Astrocyte (in vitro differentiated cells and primary cell): Measurements from ENCODE around the gene CAMK2G. TPM values are rescaled to one million over a fixed set of nuclear protein-coding genes. Genes with fewer than 3 reads are reported as not detected.

Experiments
- DNase-seq: peaks from one replicate; pipeline ENCODE4 v3.0.0-alpha.2; 2010; ENCODE audit warnings: low read depth
- FAIRE-seq: peaks from 2 replicates; lab custom pipeline; 2011; peaks lifted over from hg19 to GRCh38; lab: Jason Lieb, UNC
- H2AFZ ChIP-seq: 2 replicates; pipeline ENCODE4 v1.6.0; 2012; ENCODE audit warnings: low read depth, low read length, inconsistent platforms
- H3K27ac ChIP-seq: 2 replicates; pipeline ENCODE4 v1.5.1; 2011; ENCODE audit warnings: low read depth, low read length, inconsistent platforms
- H3K27me3 ChIP-seq: 2 replicates; pipeline ENCODE4 v1.6.0; 2011; ENCODE audit warnings: low read length, inconsistent platforms; ENCODE audit not compliant: insufficient read depth
- H3K36me3 ChIP-seq: 2 replicates; pipeline ENCODE4 v1.5.1; 2011; ENCODE audit warnings: low read length, inconsistent platforms; ENCODE audit not compliant: insufficient read depth
- H3K4me1 ChIP-seq: 2 replicates; pipeline ENCODE4 v1.5.1; 2011; ENCODE audit warnings: low read length, inconsistent platforms; ENCODE audit not compliant: insufficient read depth
- H3K4me2 ChIP-seq: 2 replicates; pipeline ENCODE4 v1.6.0; 2012; ENCODE audit warnings: low read length, inconsistent platforms
- H3K4me3 ChIP-seq: 2 replicates; pipeline ENCODE4 v1.5.1; 2011; ENCODE audit warnings: low read depth, mild to moderate bottlenecking, low read length, inconsistent platforms; ENCODE audit not compliant: insufficient read depth
- H3K79me2 ChIP-seq: 2 replicates; pipeline ENCODE4 v1.6.0; 2012; ENCODE audit warnings: mild to moderate bottlenecking, low read length, inconsistent platforms; ENCODE audit not compliant: insufficient read depth
- H3K9ac ChIP-seq: 2 replicates; pipeline ENCODE4 v1.6.0; 2012; ENCODE audit warnings: mild to moderate bottlenecking, low read length, inconsistent platforms
- H3K9me3 ChIP-seq: 2 replicates; pipeline ENCODE4 v1.5.1; 2012; ENCODE audit warnings: low read depth, mild to moderate bottlenecking, low read length, inconsistent platforms; ENCODE audit not compliant: insufficient read depth
- H4K20me1 ChIP-seq: 2 replicates; pipeline ENCODE4 v1.6.0; 2012; ENCODE audit warnings: low read length, inconsistent platforms; ENCODE audit not compliant: insufficient read depth
- H3K27ac Mint-ChIP-seq: one replicate; pipeline ENCODE4 v1.8.0; 2021; ENCODE audit warnings: mild to moderate bottlenecking, mixed read lengths; ENCODE audit not compliant: unreplicated experiment
- H3K27me3 Mint-ChIP-seq: one replicate; pipeline ENCODE4 v1.8.0; 2021; ENCODE audit warnings: low read depth, mixed read lengths; ENCODE audit not compliant: unreplicated experiment
- H3K36me3 Mint-ChIP-seq: one replicate; pipeline ENCODE4 v1.8.0; 2021; ENCODE audit warnings: low read depth, mixed read lengths; ENCODE audit not compliant: unreplicated experiment
- H3K4me1 Mint-ChIP-seq: one replicate; pipeline ENCODE4 v1.8.0; 2021; ENCODE audit warnings: low read depth, mixed read lengths; ENCODE audit not compliant: unreplicated experiment
- H3K4me3 Mint-ChIP-seq: one replicate; pipeline ENCODE4 v1.8.0; 2021; ENCODE audit warnings: mild to moderate bottlenecking, moderate library complexity, mixed read lengths; ENCODE audit not compliant: unreplicated experiment
- H3K9me3 Mint-ChIP-seq: one replicate; pipeline ENCODE4 v1.8.0; 2021; ENCODE audit warnings: mild to moderate bottlenecking, mixed read lengths; ENCODE audit not compliant: unreplicated experiment
- CTCF ChIP-seq: IDR thresholded peaks from 2 replicates; pipeline ENCODE4 v1.5.1; 2011; ENCODE audit warnings: low read depth, mild to moderate bottlenecking, inconsistent platforms, low read length, moderate library complexity; ENCODE audit not compliant: insufficient read depth
- EZH2 ChIP-seq: IDR thresholded peaks from 2 replicates; pipeline ENCODE4 v1.6.1; 2012; ENCODE audit warnings: mild to moderate bottlenecking, low read length, inconsistent platforms; ENCODE audit not compliant: insufficient read depth
- total RNA-seq: library from RNA; stranded (reverse); gene quantifications from 2 replicates; pipeline ENCODE4 v1.2.1, GENCODE V29; 2021

CAMK2G gene
- total RNA-seq, 1 donor from 2014 or later: 19.8 TPM

GRCh38 chr10:73886661-73887293 lies 12.4 kb upstream of the CAMK2G start:
- Histone ChIP-seq H3K4me2 (peak overlapping the region; percentile 81), H3K4me1 (peaks cover 31% of the 10 kb centered on the region), H4K20me1 (no peaks in the 10 kb centered on the region), H3K27ac (peak overlapping the region; percentile 81), H3K9ac (peak overlapping the region; percentile 69), H3K27me3 (no peaks in the 10 kb centered on the region), H3K79me2 (no peaks in the 10 kb centered on the region), H3K9me3 (no peaks in the 10 kb centered on the region), H3K36me3 (no peaks in the 10 kb centered on the region), H3K4me3 (no peak overlapping the region), H2AFZ (peak overlapping the region; percentile 26)
- H3K27me3 Mint-ChIP-seq: no peaks in the 10 kb centered on the region
- no peak for FAIRE-seq
- H3K4me3 Mint-ChIP-seq: peak overlapping the region; percentile 30
- H3K9me3 Mint-ChIP-seq: no peaks in the 10 kb centered on the region
- peaks cover 36% of the 10 kb centered on the region for H3K4me1 Mint-ChIP-seq
- TF ChIP-seq EZH2 (no peak), CTCF (no peak)
- H3K36me3 Mint-ChIP-seq: no peaks in the 10 kb centered on the region
- peak overlapping the region; percentile 75 for H3K27ac Mint-ChIP-seq
- no peak for DNase-seq

- Mint-ChIP-seq H3K36me3 (no peaks in the 10 kb centered on the region), H3K4me1 (peaks cover 37% of the 10 kb centered on the region), H3K27me3 (no peaks in the 10 kb centered on the region), H3K4me3 (no peak overlapping the region), H3K9me3 (no peaks in the 10 kb centered on the region), H3K27ac (no peak overlapping the region)
- peak overlapping the region; percentile 81 for H3K4me2 ChIP-seq
- no peaks in the 10 kb centered on the region for H3K9me3 ChIP-seq
- no peak overlapping the region for H2AFZ ChIP-seq
- peak; percentile 60 for DNase-seq
- no peaks in the 10 kb centered on the region for H3K36me3 ChIP-seq
- TF ChIP-seq EZH2 (no peak), CTCF (peak; percentile 85)
- no peaks in the 10 kb centered on the region for H4K20me1 ChIP-seq
- peak overlapping the region; percentile 81 for H3K27ac ChIP-seq
- no peak overlapping the region for H3K4me3 ChIP-seq
- peak overlapping the region; percentile 69 for H3K9ac ChIP-seq
- H3K27me3 ChIP-seq: no peaks in the 10 kb centered on the region
- peaks cover 31% of the 10 kb centered on the region for H3K4me1 ChIP-seq
- no peaks in the 10 kb centered on the region for H3K79me2 ChIP-seq
- FAIRE-seq: no peak
Observed at GRCh38 chr10:73886085-73886529, 11.8 kb upstream of the CAMK2G start.

GRCh38 chr10:73884017-73884416 lies 9.7 kb upstream of the CAMK2G start:
- no peaks in the 10 kb centered on the region for H3K36me3 Mint-ChIP-seq
- no peak overlapping the region for H3K4me2 ChIP-seq
- H2AFZ ChIP-seq: no peak overlapping the region
- H3K4me3 Mint-ChIP-seq: no peak overlapping the region
- no peak overlapping the region for H3K9ac ChIP-seq
- FAIRE-seq (no peak), DNase-seq (no peak)
- H3K4me3 ChIP-seq: no peak overlapping the region
- no peaks in the 10 kb centered on the region for H3K36me3 ChIP-seq
- H3K27ac Mint-ChIP-seq: no peak overlapping the region
- no peak overlapping the region for H3K27ac ChIP-seq
- no peaks in the 10 kb centered on the region for H4K20me1 ChIP-seq
- no peaks in the 10 kb centered on the region for H3K27me3 ChIP-seq
- peaks cover 2% of the 10 kb centered on the region for H3K27me3 Mint-ChIP-seq
- peaks cover 32% of the 10 kb centered on the region for H3K4me1 ChIP-seq
- no peak for TF ChIP-seq CTCF
- TF ChIP-seq EZH2: no peak
- peaks cover 39% of the 10 kb centered on the region for H3K4me1 Mint-ChIP-seq
- no peaks in the 10 kb centered on the region for H3K79me2 ChIP-seq
- H3K9me3 Mint-ChIP-seq: no peaks in the 10 kb centered on the region
- H3K9me3 ChIP-seq: no peaks in the 10 kb centered on the region
